Smooth muscle cell (in vitro differentiated cells): ENCODE data around the gene TUBA1A. TPM values are rescaled to one million over a fixed set of nuclear protein-coding genes. Genes with fewer than 3 reads are reported as not detected.

ENCODE experiments used
- DNase-seq: peaks from one replicate; lab custom pipeline; 2025; ENCODE audit not compliant: unreplicated experiment; lab: John Stamatoyannopoulos, UW
- H2AFZ ChIP-seq: fragments of 200-600 bp; sonication (generic); 2 replicates; pipeline ENCODE4 v1.6.0; 2016; ENCODE audit warnings: antibody characterized with exemption, low read depth, mild to moderate bottlenecking
- H3F3A ChIP-seq: fragments of 200-600 bp; sonication (generic); 2 replicates; pipeline ENCODE4 v1.6.0; 2017; ENCODE audit warnings: antibody characterized with exemption, low read depth
- H3K27ac ChIP-seq: fragments of 200-600 bp; sonication (generic); 2 replicates; pipeline ENCODE4 v1.5.1; 2016; ENCODE audit warnings: low read depth, mild to moderate bottlenecking
- H3K27me3 ChIP-seq: fragments of 200-600 bp; sonication (generic); 2 replicates; pipeline ENCODE4 v1.6.1; 2016; ENCODE audit warnings: low read depth, mild to moderate bottlenecking
- H3K36me3 ChIP-seq: fragments of 200-600 bp; sonication (generic); 2 replicates; pipeline ENCODE4 v1.5.1; 2016; ENCODE audit warnings: low read depth
- H3K4me1 ChIP-seq: fragments of 200-600 bp; sonication (generic); 2 replicates; pipeline ENCODE4 v1.5.1; 2016; ENCODE audit warnings: low read depth
- H3K4me2 ChIP-seq: fragments of 200-600 bp; sonication (generic); 2 replicates; pipeline ENCODE4 v1.6.0; 2016; ENCODE audit warnings: mild to moderate bottlenecking
- H3K4me3 ChIP-seq: fragments of 200-600 bp; sonication (generic); 2 replicates; pipeline ENCODE4 v1.5.1; 2016; ENCODE audit warnings: mild to moderate bottlenecking
- H3K79me2 ChIP-seq: fragments of 200-600 bp; sonication (generic); 2 replicates; pipeline ENCODE4 v1.6.0; 2016; ENCODE audit warnings: low read depth, mild to moderate bottlenecking
- H3K9ac ChIP-seq: fragments of 200-600 bp; sonication (generic); 2 replicates; pipeline ENCODE4 v1.6.0; 2016; ENCODE audit warnings: low read depth
- H3K9me3 ChIP-seq: fragments of 200-600 bp; sonication (generic); replicated peaks from 2 replicates; pipeline ENCODE4 v1.5.1; 2016; ENCODE audit warnings: low read depth
- H4K20me1 ChIP-seq: fragments of 200-600 bp; sonication (generic); 2 replicates; pipeline ENCODE4 v1.6.0; 2016; ENCODE audit warnings: low read depth
- CTCF ChIP-seq: fragments of 200-600 bp; sonication (generic); IDR thresholded peaks from 2 replicates; pipeline ENCODE4 v1.5.1; 2017; ENCODE audit warnings: borderline replicate concordance, mild to moderate bottlenecking, antibody characterized with exemption; ENCODE audit not compliant: insufficient read depth, poor library complexity, severe bottlenecking
- WGBS: methylation state at CpG from one replicate; pipeline ENCODE4 v1.1.7; 2016; ENCODE audit warnings: low lambda C conversion rate; 5-methylcytosine and 5-hydroxymethylcytosine counted together
- polyA plus RNA-seq: library from polyadenylated mRNA; unstranded; fragments of >200 nt; fragmentation: Nextera tagmentation; extraction: Ambion mirVana; gene quantifications from 2 replicates; pipeline ENCODE4 v1.2.1, GENCODE V29; 2016
- total RNA-seq: library from RNA; depleted of rRNA; stranded (reverse); fragments of >200 nt; gene quantifications from 2 replicates; pipeline ENCODE4 v1.2.3, GENCODE V29; 2014

The TUBA1A gene
- total and polyA plus RNA-seq, 2 experiments from 2014 or later: 1,161 to 1,375 TPM

- 88% methylated on average over 1 of the region's 1 CpG for WGBS
- H4K20me1 ChIP-seq: no peaks in the 10 kb centered on the region
- H3K27me3 ChIP-seq: no peaks in the 10 kb centered on the region
- no peak overlapping the region for H3K9ac ChIP-seq
- no peak overlapping the region for H2AFZ ChIP-seq
- DNase-seq: no peak
- no peaks in the 10 kb centered on the region for H3K9me3 ChIP-seq
- H3K79me2 ChIP-seq: no peaks in the 10 kb centered on the region
- no peaks in the 10 kb centered on the region for H3F3A ChIP-seq
- H3K4me1 ChIP-seq: no peaks in the 10 kb centered on the region
- TF ChIP-seq CTCF: no peak
- H3K4me2 ChIP-seq: no peak overlapping the region
- no peak overlapping the region for H3K27ac ChIP-seq
- no peak overlapping the region for H3K4me3 ChIP-seq
- H3K36me3 ChIP-seq: no peaks in the 10 kb centered on the region
Measured at GRCh38 chr12:49208146-49208545, 19.3 kb upstream of the TUBA1A start.

GRCh38 chr12:49206389-49206788, 17.5 kb upstream of the TUBA1A start:
- H3K4me1 ChIP-seq: peaks cover 9% of the 10 kb centered on the region
- H3K4me2 ChIP-seq: no peak overlapping the region
- H3K79me2 ChIP-seq: no peaks in the 10 kb centered on the region
- DNase-seq: no peak
- H4K20me1 ChIP-seq: no peaks in the 10 kb centered on the region
- H3K4me3 ChIP-seq: no peak overlapping the region
- no peaks in the 10 kb centered on the region for H3K36me3 ChIP-seq
- H3K9me3 ChIP-seq: no peaks in the 10 kb centered on the region
- H3K9ac ChIP-seq: no peak overlapping the region
- H3K27me3 ChIP-seq: no peaks in the 10 kb centered on the region
- no peak overlapping the region for H2AFZ ChIP-seq
- peaks cover 4% of the 10 kb centered on the region for H3F3A ChIP-seq
- TF ChIP-seq CTCF: no peak
- no peak overlapping the region for H3K27ac ChIP-seq

- Histone ChIP-seq H3K27me3 (no peaks in the 10 kb centered on the region), H3K4me3 (peak overlapping the region; percentile 13), H3K9me3 (no peaks in the 10 kb centered on the region), H3K4me1 (peaks cover 34% of the 10 kb centered on the region), H3K4me2 (peak overlapping the region; percentile 81), H3K36me3 (no peaks in the 10 kb centered on the region), H2AFZ (peak overlapping the region; percentile 39), H3K9ac (peak overlapping the region; percentile 94), H3K79me2 (no peaks in the 10 kb centered on the region), H3K27ac (peak overlapping the region; percentile 99), H4K20me1 (no peaks in the 10 kb centered on the region), H3F3A (peaks cover 7% of the 10 kb centered on the region)
- 49% methylated on average over 4 of the region's 4 CpGs for whole genome bisulfite sequencing
- DNase-seq: no peak
- no peak for TF ChIP-seq CTCF
Measured at GRCh38 chr12:49201595-49202295, 12.9 kb upstream of the TUBA1A start.
